T follicular helper cell (primary cell): ENCODE results near the gene INHBB.
"Not testable (repeated sequence)": the region's sequence is repeated elsewhere in the genome, so short reads cannot be mapped to it uniquely, and the experiment has no call there.

Source experiments
- DNase-seq: peaks from one replicate; pipeline ENCODE4 v3.0.0-alpha.2; 2020; ENCODE audit warnings: low read depth

INHBB gene

DNA sequence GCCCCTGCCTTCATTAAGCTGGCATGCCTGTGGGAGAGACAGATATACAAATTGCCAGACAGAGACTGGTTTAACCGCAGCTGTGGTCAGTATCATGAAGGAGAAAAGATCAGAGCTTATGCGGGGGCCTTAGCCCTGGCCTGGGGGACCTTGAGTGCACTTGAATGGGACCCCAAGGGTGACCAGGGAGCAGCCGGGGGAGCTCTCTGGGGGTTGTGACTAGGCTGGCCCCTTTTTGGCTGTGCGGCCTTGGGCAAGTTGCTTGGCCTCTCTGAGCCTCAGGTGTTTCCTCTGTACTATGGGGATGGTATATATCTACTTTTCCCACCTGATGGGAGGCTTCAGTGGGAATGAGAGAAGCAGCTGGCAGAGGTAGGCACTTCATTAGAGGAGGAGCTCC is 35.7 kb downstream of the INHBB start:
- DNase-seq: no peak

DNA sequence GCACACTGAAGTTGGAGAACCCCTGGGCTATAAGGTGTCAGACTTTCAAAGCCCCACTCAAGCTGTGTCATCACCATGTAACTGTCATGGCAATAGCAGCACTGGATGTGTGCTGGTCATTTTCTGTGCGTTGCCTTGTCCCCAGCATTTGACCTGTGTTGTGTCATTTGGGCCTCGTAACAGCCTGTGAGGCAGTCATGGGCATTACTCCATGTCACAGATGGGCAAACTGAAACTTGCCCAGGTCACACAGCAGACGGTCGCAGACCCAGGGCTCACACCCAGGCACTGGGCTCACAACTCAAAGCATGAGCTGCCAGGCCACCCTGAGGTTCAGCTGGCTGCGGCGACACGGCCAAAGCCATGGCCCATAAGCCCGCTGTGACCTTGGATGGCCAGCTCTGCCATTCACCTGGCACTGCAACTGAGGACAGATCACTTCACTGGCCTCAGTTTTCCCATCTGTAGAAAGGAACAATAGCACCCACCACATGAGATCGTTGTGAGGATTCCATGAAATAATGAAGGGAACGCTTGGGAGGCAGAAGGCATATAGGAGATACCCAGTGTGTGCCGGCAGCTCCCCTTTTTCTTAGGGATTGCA is 36.7 kb downstream of the INHBB start:
- DNase-seq: no peak

DNA sequence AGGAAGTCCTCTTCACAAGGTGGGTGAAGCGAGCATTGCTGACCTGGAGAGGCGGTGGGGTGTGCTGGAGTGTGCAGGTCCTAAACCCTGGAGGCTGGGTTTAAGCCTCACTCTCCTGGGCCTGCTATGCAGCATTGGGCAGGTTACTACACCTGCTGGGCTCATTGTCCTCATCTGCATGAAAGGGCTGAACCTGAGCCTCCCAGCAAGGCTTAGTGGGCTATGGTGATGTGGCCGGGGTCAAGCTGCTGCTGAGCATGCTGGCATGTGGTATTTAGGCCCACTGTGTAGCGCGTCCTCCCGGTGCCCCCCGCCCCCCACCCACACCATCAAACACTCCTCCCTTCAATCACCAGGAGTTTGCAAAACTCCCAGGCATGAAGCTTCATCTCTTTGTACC is 37.3 kb downstream of the INHBB start:
- no peak for DNase-seq

DNA sequence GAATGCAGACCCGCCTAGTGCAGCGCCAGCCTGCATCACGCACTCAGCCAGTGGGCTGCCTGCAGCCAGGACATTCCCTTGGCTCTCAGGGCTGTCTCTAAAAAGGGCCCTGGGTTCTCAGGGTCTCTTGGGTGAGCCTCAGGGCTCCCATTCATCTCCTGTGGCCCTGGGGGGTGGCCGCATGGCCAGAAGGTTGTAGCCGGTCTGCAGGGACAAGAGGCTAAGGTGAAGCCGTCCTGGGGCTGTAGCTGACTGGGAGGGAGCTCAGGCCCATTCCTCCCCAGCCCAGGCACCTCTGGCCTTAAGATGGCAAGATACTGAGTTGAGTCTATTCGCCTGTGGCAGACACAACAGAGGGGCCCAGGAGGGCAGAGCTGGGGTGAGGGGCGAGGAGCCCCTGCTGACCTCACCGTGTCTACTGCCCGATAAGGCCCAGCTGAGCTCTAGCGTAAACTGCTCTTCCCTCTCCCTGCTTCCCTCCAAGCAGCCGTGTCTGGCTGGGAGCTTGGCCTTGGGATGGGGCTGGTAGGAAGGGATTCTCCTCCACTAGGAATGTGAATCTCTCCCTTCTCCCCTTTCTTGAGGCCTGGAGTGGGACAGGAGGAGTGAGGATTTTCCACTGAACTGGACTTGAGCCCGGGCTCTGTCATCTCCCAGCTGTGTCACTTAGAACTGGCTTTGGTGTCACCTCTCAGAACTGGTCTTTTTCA is 37.9 kb downstream of the INHBB start:
- no peak for DNase-seq

DNA sequence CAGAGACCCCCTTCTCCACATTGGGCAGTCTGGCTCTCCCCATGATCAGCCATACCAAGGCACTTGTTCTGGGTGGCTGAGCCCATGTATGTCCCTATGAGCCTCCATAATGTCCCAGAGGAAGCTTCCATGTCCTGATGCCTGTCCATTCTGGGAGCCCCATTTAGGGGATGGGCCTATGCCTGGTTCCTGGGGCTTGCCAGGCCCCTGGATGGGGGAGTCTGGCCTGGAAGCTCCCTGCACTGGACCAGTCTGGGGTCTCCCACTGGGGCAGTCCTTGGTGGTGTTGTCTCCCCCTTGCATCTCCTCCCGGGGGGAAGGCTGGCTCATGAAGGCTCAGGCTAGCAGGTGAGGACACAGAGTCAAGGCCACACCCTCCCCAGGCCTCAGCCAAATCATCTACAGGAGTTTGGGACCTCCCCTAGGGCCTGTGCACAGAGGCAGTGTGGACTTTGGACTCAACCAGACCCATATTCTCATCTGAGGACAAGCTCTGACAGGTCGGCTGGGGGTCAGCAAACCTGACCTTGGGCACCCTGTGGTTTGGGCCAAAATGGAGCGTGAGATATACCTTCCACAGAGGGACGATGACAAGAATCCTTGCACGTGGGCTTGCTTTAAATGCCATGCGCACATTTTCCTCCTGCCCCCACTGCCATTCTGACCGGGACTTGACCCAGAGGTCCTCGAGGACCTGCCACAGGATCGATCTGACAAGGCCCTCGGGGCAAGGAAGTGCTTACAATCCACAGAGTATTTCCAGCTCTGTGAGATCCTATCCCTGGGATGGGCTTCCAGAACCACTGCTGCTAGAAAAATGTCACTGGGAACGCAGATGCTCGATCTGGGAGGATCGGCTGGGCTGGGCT is 38.8 kb downstream of the INHBB start:
- no peak for DNase-seq

DNA sequence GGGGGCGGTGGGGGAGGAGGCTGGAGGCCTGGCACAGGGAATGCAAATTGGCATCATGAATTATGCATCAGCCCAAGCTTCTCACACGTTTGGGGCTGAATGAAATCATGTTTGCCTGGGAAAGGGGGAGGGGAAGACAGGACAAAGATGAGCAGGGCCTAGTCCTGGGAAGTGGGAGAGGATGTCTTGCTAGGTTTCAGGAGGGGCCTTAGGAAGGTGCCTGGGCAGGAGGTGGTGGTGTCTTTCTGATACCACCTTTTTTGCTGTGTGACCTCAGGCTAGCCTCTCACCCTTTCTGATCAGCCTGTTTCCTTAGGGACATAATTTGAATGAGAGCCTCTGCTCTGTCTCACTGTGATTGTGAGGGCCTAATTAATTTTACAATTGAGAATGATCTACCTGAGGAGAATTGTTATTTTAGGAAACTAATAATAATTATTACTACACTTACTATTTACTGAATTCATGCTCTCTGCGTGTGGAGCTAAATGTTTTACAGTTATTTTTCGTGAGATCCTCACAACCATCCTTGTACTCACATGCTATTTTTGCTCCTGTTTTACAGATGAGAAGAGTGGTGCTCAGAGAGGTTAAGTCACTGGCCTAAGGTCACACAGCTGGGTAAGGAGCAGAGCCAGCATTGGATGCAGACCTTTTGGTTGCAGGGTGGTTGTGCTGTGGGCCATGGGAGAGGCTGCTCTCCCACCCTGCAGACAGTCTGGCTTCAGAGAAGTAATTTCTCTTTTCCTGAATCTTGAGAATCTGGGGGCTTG is 39.6 kb downstream of the INHBB start:
- DNase-seq: no peak

DNA sequence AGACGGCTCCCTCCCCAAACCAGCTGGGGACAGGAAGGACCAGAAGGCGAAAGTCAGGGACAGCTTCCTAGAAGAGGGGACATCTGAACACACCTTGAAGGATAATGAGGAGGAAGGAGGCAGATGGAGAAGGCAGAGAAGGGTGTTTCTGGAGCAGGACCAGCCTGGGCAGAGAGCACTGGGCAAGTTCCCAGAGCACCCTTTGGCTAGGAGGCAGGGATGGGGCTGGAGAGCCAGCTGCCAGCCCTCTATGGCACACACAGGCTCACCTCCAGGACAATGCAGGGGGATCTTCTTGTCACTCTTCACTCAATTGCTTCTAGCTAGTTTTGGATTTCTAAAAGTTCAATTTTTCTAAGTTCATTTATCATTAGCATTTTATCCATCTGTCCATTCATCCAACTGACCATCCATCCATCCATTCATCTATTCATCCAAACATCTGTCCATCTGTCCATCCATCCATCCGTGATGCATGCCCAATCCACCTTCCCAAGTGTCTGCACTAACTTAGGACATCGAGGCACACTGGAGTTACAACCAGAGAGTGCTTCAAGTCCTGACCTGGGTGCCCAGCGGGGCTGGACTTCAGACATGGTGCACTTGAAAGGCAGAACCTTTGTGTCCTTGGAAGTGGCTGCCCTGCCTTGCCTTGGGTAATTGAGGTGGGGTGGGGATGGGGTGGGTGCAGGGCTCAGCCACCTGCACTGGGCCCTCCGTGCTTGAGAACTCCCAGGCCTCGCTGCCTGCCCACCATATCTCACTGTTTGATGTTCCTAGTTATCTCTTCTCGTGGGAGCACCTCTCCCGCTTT is 42.5 kb downstream of the INHBB start:
- no peak for DNase-seq

DNA sequence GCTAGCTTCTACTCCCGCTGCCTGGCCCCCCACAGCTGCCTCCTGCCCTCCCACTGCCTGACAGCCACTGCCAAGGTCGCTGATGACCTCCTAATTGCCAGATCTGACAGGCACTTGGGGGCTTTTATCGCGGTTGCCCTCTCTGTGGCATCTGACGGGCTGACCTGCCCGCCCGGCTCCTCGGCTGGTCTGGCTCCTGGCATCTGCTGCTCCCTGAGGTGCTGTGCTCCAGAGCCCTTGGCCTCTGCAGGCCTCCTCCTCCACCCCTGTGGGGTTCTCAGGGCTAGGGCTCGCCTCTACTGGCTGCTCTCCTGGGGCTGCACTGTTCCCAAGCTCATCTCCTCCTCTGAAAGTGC is 43.1 kb downstream of the INHBB start:
- DNase-seq: no peak

DNA sequence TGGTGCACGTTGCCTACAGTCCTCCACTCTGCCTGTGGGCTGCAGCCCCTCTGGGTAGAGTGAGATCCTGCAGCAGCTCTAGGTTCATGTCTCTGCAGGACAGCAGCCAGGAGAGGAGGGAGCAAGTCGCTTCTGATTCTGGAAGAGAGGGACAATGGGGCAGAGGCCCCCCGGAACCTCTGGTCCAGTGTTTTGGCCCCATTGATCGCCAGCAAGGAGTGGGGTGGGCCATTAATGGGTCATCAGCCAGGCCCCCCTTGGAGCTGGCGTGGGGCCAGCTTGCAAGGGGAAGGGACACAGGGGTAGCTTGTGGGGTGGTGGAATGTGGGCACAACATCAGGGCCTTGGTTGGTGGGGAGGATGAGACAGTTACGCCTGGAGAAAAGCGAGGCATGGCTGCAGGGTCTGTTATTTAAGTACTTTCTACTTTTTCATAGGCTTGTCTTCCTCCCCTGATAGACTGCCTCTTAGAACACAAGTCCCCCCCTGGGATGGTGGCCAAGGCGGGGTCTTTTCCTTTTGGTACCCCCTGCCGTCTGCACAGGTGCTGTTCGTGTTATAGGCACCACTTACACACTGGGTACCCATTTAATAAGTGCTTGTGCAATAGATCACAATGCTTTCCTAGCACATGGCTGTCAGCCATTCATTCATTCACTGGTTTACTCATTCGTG is 44.6 kb downstream of the INHBB start:
- DNase-seq: no peak

DNA sequence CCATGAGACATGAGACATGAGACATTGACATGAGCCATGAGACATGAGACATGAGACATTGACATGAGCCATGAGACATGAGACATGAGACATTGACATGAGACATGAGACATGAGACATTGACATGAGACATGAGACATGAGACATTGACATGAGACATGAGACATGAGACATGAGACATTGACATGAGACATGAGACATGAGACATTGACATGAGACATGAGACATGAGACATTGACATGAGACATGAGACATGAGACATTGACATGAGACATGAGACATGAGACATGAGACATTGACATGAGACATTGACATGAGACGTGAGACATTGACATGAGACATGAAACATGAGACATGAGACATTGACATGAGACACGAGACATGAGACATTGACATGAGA is 45.4 kb downstream of the INHBB start:
- DNase-seq: not testable (repeated sequence)

DNA sequence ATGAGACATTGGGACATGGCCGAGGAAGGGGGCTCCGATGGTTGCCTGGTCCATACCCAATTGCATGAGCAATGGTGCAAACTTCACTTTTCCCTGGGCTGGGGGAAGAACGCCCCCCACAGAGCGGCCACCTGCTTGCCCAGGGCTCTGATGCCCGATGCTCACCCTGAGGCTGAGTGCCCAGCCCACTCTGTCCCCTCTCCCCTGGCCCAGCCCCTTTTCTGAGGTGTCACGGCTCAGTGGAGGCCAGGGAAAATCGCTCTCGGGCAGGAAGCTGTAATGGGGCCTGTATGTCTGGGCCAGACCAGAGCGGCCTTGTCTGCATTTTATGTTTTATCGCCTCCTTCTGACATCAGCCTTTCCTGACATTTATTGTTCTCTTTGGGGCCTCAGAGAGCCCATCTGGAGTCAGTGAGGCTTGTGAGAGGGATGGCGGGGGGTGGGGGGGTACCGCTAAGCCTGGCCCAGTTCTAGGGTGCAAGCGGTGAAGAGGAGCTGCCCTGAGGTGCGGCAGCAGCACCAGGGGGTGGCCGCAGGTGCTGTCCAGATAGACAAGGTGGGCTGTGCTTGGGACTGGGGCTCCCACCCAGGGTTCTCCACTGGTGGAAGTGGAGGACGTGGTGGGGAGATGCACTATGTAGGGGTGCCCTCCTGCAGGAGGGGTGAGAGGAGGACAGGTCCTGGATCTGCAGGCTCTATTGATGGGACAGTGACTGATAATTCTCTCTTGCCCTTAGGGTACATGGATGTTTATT is 46.2 kb downstream of the INHBB start:
- DNase-seq: no peak

DNA sequence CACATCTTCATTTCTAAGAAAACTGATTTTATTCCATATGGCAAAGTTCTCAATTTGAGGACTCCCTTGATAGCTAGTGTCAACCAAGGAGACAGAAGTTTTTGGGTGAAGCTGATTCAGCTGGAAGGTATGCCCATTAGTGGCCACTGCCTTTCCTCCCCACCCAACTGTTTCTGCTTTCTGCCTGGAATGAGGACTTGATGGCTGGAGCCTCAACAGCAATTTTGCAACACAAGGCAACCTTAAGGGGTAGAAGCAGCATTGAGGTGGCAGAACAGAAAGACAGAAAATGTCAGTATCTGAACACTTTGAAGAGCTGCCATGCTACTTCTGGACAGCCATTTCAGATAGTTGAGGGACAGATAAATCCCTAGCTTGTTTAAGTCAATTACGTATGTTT is 47.0 kb downstream of the INHBB start:
- DNase-seq: no peak

DNA sequence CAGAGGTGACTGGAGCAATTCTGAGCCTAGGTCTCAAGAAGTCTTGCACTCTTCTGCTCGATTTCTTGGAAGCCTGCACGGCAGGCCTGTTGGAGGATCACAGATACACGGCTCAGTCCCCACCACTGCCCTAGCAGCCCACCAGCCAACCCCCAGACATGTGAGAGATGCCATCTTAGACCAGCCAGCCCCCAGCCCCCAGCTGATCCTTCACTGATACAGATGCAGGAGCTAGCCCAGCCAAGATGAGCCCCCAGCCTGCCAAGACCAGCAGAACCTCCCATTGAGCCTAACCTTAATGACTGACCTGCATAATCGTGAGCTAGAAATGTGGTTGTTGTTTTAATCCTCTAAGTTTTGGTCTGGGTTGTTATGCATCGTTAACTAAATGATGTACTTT is 47.5 kb downstream of the INHBB start:
- no peak for DNase-seq

DNA sequence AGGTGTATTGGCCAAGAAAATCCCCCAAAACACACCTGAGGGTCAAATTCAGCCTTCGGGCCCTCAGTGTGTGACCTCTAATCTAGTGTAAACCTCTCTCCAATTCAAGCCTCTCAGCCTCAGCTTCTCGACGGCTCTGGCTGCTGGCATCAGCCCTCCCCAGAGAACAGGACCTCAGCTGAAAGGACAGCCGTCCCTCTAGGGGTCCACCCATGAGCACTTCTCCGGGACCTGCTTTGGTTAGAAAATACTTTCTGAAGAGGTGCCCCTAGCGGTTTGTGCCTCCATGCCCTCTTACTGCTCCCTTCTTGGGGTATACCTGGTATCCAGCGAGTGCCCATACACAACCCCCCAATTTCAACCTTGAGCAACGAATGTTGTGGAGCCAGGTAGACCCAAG is 48.8 kb downstream of the INHBB start:
- DNase-seq: no peak

DNA sequence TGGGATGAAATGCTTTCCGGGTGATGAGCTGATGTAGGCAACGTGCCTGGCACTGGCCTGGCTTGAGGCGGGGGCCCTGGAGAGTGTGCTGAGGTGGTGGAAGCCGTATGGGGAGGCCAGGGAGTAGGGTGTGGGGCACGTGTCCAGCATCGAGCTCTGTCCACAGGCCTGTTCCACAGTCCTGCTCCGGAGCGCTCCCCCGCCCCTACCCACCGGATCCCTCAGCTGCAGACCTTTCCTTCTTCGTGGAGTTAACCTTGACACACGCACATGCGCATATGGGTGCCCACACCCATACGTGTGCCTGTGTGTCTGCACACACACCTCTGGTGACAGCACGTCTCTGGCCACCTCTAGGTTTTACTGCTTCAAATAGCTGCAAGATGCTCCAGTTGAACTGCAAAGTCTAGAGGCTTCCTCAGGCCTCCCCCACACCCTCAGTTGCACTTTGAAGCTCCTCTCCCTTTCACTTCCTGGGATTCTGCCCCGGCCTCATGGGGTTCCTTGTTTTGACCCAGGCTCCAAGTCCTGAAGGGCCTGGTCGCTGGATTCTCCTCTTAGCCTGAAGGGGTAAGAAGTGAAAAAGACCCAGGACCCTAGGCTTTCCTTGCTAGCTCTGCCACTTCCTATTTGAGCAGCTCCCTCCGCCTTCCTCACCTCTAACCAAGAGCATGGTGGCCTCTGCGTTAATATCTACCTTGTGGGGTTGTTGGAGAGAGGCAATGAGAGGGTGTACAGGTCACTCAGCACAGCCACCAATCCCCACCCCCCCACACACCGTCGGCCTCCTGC is 49.5 kb downstream of the INHBB start:
- no peak for DNase-seq

DNA sequence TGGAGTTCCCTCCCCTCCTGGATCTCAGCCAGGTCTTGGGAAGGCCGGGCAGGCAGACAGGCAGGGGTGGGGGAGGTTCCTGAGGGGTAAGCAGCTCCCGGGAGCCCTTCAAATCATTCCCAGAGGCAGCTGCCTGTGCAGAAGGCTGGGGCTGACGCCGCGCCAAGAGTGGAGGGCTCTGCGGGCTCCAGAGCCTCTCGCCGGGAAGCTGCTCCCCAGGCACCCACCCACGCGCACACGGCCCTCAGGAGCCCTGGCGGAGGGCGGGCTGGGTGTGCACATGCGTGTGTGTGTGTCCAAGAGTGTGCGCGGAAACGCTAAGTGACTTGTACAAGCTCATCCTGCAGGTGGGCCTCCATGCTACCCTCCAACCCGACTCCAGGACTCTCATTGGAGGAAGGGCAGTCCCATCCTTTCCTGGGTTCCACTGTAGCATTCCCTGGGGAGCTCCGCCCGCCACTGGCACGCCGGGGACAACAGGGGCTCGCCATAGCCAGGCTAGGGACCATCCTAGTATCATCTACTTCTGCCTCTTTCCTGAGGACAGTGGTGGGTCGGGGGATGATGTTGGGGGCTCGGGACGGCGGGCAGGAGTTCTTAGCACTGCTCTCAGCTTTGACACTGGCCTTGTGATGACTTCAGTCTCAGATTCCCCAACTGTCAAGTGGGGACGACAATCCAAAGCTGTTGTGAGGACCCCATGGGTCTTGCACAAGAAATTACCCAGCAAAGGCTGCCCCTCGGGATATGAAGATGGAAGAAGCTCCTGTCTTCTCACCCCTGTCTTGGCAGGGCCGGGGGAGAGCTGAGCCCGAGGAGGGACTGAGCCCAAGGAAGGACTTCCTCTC is 50.3 kb downstream of the INHBB start:
- no peak for DNase-seq

DNA sequence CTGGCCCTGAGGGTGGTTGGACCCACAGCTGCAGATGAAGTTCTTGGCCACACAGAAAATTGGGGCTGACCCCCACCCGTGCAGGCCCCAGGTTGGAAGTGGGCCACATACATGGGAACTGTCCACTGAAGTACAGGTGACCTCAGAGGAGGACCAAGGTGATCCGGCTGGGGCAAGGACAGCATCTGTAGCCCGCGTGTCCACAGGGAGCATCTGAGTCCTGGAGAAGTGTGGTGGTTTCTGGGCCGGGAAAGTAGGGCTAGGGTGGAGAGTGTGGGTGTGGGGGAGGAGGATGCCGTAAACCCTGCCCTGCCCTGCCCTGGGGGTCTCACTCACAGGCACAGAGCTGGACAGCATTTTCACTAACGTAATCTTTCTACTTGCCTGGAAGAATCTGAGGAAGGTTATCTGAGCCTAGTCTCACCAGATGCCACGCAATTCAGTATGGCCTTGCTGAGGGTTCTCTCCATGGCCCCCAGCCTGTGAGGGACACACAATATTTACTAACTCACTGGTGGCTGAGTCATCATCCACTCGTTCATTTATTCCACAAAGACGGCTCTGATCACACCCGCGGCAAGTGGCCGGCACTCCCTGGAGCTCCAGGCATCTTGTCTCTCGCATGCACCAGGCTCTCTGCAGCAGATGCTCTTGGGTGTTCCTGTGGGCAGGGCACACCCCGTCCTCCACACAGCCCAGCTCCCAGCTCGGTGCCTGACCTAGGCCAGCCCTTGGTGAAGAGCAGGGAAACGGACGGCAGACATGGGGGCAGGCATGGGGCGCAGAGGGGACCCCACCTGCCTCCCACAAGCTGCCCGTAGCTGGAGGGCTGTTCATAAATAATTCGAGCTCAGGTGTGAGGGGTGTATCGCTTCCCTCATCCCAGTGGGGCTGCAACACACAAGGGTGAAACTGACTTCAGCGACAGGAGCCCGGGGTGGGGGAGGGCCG is 51.2 kb downstream of the INHBB start:
- DNase-seq: no peak
